CD4-positive, alpha-beta T cell (primary cell): ENCODE results near the gene SUPT4H1. TPM values are rescaled to one million over a fixed set of nuclear protein-coding genes. Genes with fewer than 3 reads are reported as not detected.

Experiments used
- ATAC-seq: fragments of 200-7000 bp; cut with Tn5 transposase; one replicate; pipeline ENCODE4 v1.10.0; 2022; ENCODE audit warnings: mild to moderate bottlenecking; ENCODE audit not compliant: poor library complexity
- CTCF ChIA-PET: fragments of 350-600 bp; sonication (Branson Sonifier 250); formaldehyde crosslinking; loops from one replicate; lab custom pipeline; 2021; ENCODE audit warnings: antibody characterized with exemption, inconsistent platforms; lab: Charles Lee
- POLR2A ChIA-PET: fragments of 350-600 bp; sonication (Branson Sonifier 250); formaldehyde crosslinking; loops from one replicate; lab custom pipeline; 2021; ENCODE audit warnings: antibody characterized with exemption, inconsistent platforms; lab: Charles Lee
- DNase-seq, 14 experiments: peaks; one replicate each; pipeline ENCODE4 v3.0.0-alpha.2; 2013 to 2020; ENCODE audit warnings: mixed read lengths in 2 of 14
- H3K27ac ChIP-seq, 2 donors: one replicate each; pipeline versions ENCODE4 v1.5.1 to v1.7.0; 2013; ENCODE audit warnings: low read length in 2 of 2, low read depth in 1 of 2, mild to moderate bottlenecking in 1 of 2
- H3K27me3 ChIP-seq, 2 experiments: 1 replicate in 1 of 2; 2 replicates in 1 of 2; pipeline versions ENCODE4 v1.6.1 to v1.7.0; 2013; ENCODE audit warnings: low read length in 2 of 2, control low read depth in 1 of 2, mild to moderate bottlenecking in 1 of 2, moderate library complexity in 1 of 2; ENCODE audit not compliant: insufficient read depth in 2 of 2, control insufficient read depth in 1 of 2
- H3K36me3 ChIP-seq: one replicate; pipeline ENCODE4 v1.6.1; 2013; ENCODE audit warnings: low read length, control low read depth; ENCODE audit not compliant: insufficient read depth
- H3K4me1 ChIP-seq: one replicate; pipeline ENCODE4 v1.6.1; 2013; ENCODE audit warnings: low read length, control low read depth; ENCODE audit not compliant: insufficient read depth
- H3K4me3 ChIP-seq: one replicate; pipeline ENCODE4 v1.5.1; 2013; ENCODE audit warnings: mild to moderate bottlenecking, low read length, moderate library complexity
- H3K9me3 ChIP-seq, 2 experiments: 1 replicate in 1 of 2; 2 replicates in 1 of 2; pipeline versions ENCODE4 v1.6.1 to v1.7.0; 2013; ENCODE audit warnings: low read length in 2 of 2, mild to moderate bottlenecking in 2 of 2, control low read depth in 1 of 2, moderate library complexity in 1 of 2; ENCODE audit not compliant: control insufficient read depth in 1 of 2, insufficient read depth in 1 of 2
- H3K27ac Mint-ChIP-seq: one replicate; pipeline ENCODE4 v1.8.0; 2020; ENCODE audit warnings: mixed read lengths
- H3K27me3 Mint-ChIP-seq: one replicate; pipeline ENCODE4 v1.8.0; 2021; ENCODE audit warnings: mixed read lengths
- H3K36me3 Mint-ChIP-seq: one replicate; pipeline ENCODE4 v1.8.0; 2021; ENCODE audit warnings: low read depth, mixed read lengths
- H3K4me1 Mint-ChIP-seq: one replicate; pipeline ENCODE4 v1.8.0; 2021; ENCODE audit warnings: low read depth, mixed read lengths
- H3K4me3 Mint-ChIP-seq: one replicate; pipeline ENCODE4 v1.8.0; 2020; ENCODE audit warnings: mild to moderate bottlenecking, mixed read lengths
- H3K9me3 Mint-ChIP-seq: one replicate; pipeline ENCODE4 v1.8.0; 2020; ENCODE audit warnings: mixed read lengths
- intact Hi-C, 2 experiments: fragments of 100-400 bp; cut with DNase I in 1 of 2; cut with micrococcal nuclease in 1 of 2; formaldehyde crosslinking; loops; one replicate each; pipeline versions ENCODE4 v1.15.1 to v1.9.0; 2023 to 2025; cut with DNase I, micrococcal nuclease
- total RNA-seq, 174 experiments: library from RNA in 2 of 174; stranded (reverse) in 2 of 174; gene quantifications; one replicate each; pipeline ENCODE4 v1.2.3 and lab custom pipeline; 2021 to 2026
- TF ChIP-seq, protein P1 (sequence below): fragments of 200-600 bp; IDR thresholded peaks from one replicate; pipeline ENCODE4 v1.8.0; 2022; ENCODE audit warnings: antibody characterized with exemption, mild to moderate bottlenecking

The SUPT4H1 gene
- total RNA-seq, 2 experiments from 2014 or later: 46.5 to 47.0 TPM

GRCh38 chr17:58364270-58364942, 12.4 kb upstream of the SUPT4H1 start:
- H3K4me1 Mint-ChIP-seq: no peaks in the 10 kb centered on the region
- TF ChIP-seq, protein P1, sequence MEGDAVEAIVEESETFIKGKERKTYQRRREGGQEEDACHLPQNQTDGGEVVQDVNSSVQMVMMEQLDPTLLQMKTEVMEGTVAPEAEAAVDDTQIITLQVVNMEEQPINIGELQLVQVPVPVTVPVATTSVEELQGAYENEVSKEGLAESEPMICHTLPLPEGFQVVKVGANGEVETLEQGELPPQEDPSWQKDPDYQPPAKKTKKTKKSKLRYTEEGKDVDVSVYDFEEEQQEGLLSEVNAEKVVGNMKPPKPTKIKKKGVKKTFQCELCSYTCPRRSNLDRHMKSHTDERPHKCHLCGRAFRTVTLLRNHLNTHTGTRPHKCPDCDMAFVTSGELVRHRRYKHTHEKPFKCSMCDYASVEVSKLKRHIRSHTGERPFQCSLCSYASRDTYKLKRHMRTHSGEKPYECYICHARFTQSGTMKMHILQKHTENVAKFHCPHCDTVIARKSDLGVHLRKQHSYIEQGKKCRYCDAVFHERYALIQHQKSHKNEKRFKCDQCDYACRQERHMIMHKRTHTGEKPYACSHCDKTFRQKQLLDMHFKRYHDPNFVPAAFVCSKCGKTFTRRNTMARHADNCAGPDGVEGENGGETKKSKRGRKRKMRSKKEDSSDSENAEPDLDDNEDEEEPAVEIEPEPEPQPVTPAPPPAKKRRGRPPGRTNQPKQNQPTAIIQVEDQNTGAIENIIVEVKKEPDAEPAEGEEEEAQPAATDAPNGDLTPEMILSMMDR: no peak
- H3K27ac Mint-ChIP-seq: no peak overlapping the region
- Histone ChIP-seq H3K4me1 (no peaks in the 10 kb centered on the region), H3K27ac (no peak overlapping the region), H3K36me3 (peaks cover 3% of the 10 kb centered on the region), H3K27me3 (no peaks in the 10 kb centered on the region), H3K9me3 (no peaks in the 10 kb centered on the region), H3K4me3 (no peak overlapping the region)
- ATAC-seq (no peak), DNase-seq (no peak)
- H3K9me3 Mint-ChIP-seq: no peaks in the 10 kb centered on the region
- intact Hi-C loops: no loop called here
- no peaks in the 10 kb centered on the region for H3K36me3 Mint-ChIP-seq
- H3K4me3 Mint-ChIP-seq: no peak overlapping the region
- ChIA-PET POLR2A (interaction anchor here (2.4 to 16.0 kb wide), 3 partner anchors 11 to 27 kb away, joined by 11 to 508 read pairs (median 17); partner anchors contain the start of gene SUPT4H1), CTCF (no interaction called here)
- H3K27me3 Mint-ChIP-seq: no peaks in the 10 kb centered on the region

- Histone ChIP-seq H3K4me3 (no peak overlapping the region), H3K27ac (no peak overlapping the region), H3K27me3 (no peaks in the 10 kb centered on the region), H3K4me1 (no peaks in the 10 kb centered on the region), H3K36me3 (peaks cover 3% of the 10 kb centered on the region), H3K9me3 (no peaks in the 10 kb centered on the region)
- no peaks in the 10 kb centered on the region for H3K27me3 Mint-ChIP-seq
- ChIA-PET CTCF (interaction anchor here (1.3 to 1.5 kb wide), 2 partner anchors 10 to 54 kb away, joined by 4 to 5 read pairs; no protein-coding TSS in a partner anchor), POLR2A (interaction anchor here (0.6 to 16.0 kb wide), 4 partner anchors 8 to 26 kb away, joined by 3 to 508 read pairs (median 14); partner anchors contain the start of gene SUPT4H1)
- no peak overlapping the region for H3K27ac Mint-ChIP-seq
- H3K9me3 Mint-ChIP-seq: no peaks in the 10 kb centered on the region
- H3K4me1 Mint-ChIP-seq: no peaks in the 10 kb centered on the region
- intact Hi-C loops: no loop called here
- H3K4me3 Mint-ChIP-seq: no peak overlapping the region
- H3K36me3 Mint-ChIP-seq: no peaks in the 10 kb centered on the region
- DNase-seq (no peak), ATAC-seq (no peak)
- TF ChIP-seq, protein P1: no peak
Measured at GRCh38 chr17:58363457-58364185, 11.6 kb upstream of the SUPT4H1 start.

GRCh38 chr17:58362368-58363014, 10.5 kb upstream of the SUPT4H1 start:
- H3K9me3 ChIP-seq: no peaks in the 10 kb centered on the region
- ChIA-PET POLR2A (interaction anchor here (0.6 to 16.0 kb wide), 6 partner anchors 7 to 35 kb away, joined by 3 to 508 read pairs (median 8); partner anchors contain the start of gene SUPT4H1), CTCF (interaction anchor here (0.6 to 1.5 kb wide), 3 partner anchors 11 to 55 kb away, joined by 3 to 5 read pairs (median 4); no protein-coding TSS in a partner anchor)
- H3K27ac Mint-ChIP-seq: no peak overlapping the region
- H3K4me3 ChIP-seq: no peak overlapping the region
- intact Hi-C loops: no loop called here
- H3K27ac ChIP-seq: no peak overlapping the region
- H3K4me1 Mint-ChIP-seq: no peaks in the 10 kb centered on the region
- H3K4me1 ChIP-seq: no peaks in the 10 kb centered on the region
- H3K36me3 Mint-ChIP-seq: no peaks in the 10 kb centered on the region
- TF ChIP-seq, protein P1: no peak
- H3K36me3 ChIP-seq: peaks cover 3% of the 10 kb centered on the region
- DNase-seq (no peak), ATAC-seq (no peak)
- H3K9me3 Mint-ChIP-seq: no peaks in the 10 kb centered on the region
- no peaks in the 10 kb centered on the region for H3K27me3 Mint-ChIP-seq
- no peaks in the 10 kb centered on the region for H3K27me3 ChIP-seq
- no peak overlapping the region for H3K4me3 Mint-ChIP-seq
